IPS-NIHi7 (cell line): ENCODE data around the gene MIDN.

Experiments
- DNase-seq: peaks from one replicate; pipeline ENCODE4 v3.0.0; 2012; ENCODE audit warnings: mixed read lengths; ENCODE audit errors: extremely low spot score

The MIDN gene

GRCh38 chr19:1233115-1233667 is 15.2 kb upstream of the MIDN start:
- DNase-seq = no peak

DNA sequence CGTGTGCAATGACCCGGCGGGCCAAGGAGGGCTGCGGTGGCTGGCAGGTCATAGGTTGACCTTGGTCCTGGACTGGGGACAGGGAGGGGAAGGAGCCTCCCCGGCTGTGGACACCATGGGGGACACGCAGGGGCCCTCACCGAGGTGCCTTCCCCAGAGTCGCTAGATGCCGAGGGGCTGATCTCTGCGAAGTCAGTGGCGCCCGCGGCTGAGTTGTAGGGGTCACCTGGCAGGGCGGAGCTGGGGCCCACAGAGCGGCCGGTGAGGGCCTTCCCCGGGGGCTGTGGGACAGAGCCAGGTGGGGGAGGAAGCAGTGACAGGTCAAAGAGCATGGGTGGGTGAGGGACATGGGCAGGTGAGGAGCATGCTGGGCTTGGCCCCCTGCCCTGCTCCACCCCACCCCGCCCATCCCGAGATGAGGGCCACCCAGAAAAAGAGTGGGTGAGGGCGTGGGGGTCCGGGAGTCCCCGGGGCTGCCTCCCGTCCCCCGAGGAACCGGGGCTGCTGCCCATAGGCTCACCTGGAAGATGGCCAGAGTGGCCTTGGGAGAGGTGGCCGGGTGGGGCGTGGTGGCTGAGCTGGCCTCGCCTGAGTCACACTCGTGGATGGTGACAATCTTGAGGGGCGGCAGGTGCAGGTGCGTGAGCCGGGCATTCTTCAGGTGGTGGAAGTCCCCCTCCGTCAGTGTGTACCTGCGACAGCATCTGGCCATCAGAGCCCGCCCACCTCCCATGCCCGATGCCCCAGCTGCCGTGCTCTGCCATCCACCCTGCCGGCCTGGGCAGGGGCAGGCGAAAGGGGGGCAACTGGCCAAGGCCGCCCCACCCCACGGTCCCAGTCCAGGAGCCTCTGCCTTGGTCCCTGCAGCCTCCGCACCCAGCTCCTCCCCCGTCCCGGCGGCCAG is 14.1 kb upstream of the MIDN start:
- no peak for DNase-seq

GRCh38 chr19:1234955-1235380 is 13.4 kb upstream of the MIDN start:
- no peak for DNase-seq

DNA sequence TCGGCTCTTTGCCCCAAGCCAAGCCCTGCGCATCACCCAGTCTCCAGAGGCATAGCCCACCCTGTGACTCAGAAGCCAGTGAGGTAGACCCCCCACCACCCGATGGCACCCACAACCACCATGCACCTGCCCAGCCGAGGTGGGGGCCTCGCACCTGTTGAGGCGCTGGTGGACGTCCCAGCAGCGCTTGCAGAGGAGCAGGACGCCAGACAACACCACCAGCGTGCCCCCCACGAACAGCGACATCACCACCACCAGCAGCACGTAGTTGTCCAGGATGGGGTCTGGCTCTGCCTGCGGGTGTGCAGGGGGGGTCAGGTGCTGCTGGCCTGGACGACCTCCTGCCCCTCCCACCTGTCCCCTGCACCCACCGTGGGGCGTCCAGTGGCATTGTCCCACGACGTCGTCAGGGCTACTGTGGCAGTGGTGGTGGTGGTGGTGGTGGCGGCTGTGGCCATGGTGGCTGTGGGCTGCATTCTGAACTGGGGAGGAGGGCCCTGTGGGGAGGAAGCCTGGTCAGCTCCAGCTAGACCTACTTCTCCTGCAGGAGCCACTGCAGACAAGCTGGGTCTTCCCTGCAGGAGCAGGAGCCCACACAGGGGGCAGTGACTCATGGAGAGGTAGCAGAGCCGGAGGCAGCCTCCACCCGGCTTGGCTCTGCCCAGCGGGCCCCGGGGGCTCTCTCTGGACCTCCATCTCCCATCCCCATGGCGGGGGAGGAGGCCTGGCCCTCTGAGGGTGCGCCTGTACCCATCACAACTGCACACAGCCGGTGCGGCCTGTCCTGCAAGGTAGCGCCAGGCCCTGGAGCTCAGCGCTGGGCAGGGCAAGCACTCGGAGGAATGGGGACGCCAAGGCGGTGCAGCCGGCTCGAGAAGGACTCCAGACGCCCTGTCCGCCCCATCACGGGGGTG is 12.5 kb upstream of the MIDN start:
- no peak for DNase-seq

- peak; percentile 47 for DNase-seq
Measured at GRCh38 chr19:1236576-1236975, 11.8 kb upstream of the MIDN start.

DNA sequence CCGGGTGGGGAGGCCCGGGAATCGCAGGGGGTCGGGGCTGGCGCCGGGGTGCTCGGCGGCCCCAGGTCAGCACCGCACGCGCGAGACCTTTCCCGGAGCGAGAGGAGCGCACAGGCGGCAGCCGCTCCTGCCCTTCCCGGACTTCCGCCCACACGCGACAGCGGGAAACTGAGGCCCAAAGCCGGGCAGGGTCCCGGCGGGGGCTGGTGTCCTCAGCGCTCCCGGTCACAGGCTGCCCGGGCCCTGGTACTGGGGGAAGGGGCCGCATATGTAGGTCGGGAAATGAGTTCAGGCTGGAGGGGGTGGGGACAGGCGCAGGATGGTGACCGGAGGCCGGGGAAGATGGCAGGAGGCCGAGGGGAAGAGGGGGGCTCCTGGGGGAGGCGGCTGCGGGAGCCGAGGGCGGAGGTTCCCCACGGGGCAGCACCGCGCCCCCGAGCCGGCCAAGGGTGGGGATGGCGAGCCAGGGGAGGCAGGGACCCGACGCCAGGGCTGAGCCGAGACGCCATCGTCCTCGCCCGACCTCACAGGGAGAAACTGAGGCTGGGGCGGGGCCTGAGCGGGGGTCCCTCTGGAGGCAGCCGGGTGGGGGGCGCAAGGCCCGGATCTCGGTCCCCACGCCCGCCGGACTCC is 11.2 kb upstream of the MIDN start:
- no peak for DNase-seq

GRCh38 chr19:1237754-1238368 is 10.5 kb upstream of the MIDN start, which contains the start of gene CBARP:
TSS of gene CBARP (minus strand) at chr19:1238005. CDS start at chr19:1236100, 1,905 bp downstream.
- peak; percentile 71 for DNase-seq

GRCh38 chr19:1238369-1239303 is 9.7 kb upstream of the MIDN start:
- DNase-seq = no peak

GRCh38 chr19:1239420-1239795 is 9.0 kb upstream of the MIDN start:
- no peak for DNase-seq

DNA sequence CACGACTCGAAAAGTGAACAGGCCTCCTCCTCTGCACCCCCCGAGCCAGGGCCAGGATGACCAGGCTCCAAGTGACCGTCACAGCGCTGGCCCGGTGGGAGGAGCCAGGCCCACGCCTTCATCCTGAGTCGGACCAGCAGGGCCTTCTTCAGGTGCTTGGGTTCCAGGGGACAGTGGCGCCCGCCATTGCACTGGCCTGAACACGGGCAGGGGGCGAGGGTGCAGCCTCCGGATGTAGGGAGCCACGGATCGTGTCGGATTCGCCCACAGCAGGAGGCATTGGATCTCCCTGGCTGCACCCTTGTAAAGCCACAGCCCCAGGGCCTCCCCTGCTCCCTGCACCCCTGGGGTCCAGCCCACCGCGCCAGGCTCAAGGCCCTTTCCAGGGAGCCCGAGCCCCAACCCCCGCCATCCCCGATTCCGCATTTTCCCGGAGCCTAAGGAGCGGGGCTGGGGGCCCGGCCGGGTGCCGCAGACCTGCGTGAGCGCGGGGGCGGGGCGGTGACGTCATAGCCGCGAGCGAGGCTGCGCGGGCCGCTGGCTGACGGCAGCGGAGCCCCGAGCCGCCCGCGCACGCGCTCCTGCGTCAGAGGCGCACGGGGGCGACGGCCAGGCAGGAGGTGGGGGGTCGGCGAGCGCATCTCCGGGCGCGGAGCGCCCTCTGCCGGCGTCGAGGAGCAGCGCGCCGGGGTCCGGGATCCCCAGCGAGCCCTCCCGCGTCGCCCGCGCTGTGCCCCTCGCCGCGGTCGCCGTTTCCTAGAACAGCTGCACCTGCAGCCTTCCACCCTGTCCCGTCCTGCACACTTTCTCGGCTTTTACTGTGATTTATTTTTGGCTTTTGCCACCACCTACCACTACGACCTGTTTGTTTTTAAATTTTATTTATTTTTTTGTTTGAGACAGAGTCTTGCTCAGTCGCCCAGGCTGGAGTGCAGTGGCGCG is 8.3 kb upstream of the MIDN start:
- DNase-seq = peak; percentile 96

GRCh38 chr19:1240925-1241324 is 7.5 kb upstream of the MIDN start:
- no peak for DNase-seq

DNA sequence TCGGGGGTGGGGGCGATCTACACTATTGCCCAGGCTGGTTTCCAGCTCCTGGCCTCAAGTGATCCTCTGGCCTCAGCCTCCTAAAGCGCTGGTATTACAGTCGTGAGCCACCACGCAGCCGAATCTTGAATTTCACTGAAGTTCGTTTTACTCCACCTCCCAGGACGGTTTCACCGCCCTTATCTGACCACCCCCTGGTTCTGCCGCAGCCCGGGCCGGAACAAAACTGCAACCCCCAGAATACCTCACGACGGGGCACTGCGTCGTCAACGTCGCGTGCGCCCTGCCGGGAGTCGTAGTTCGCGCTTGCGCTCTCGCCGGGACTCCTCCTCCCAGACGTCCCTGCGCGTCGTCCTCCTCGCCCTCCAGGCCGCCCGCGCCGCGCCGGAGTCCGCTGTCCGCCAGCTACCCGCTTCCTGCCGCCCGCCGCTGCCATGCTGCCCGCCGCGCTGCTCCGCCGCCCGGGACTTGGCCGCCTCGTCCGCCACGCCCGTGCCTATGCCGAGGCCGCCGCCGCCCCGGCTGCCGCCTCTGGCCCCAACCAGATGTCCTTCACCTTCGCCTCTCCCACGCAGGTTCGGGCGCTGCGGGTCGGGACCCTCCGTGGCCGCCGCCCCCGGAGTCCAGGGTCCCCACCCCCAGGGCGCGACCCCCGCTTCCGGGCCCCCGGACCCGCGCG is 6.8 kb upstream of the MIDN start, which contains the start of gene ATP5F1D:
ATP5F1D (plus strand) TSS at position 335 of the 679 bp plus-strand sequence; CDS start at position 435, 100 bp downstream.
- peak; percentile 86 for DNase-seq

DNA sequence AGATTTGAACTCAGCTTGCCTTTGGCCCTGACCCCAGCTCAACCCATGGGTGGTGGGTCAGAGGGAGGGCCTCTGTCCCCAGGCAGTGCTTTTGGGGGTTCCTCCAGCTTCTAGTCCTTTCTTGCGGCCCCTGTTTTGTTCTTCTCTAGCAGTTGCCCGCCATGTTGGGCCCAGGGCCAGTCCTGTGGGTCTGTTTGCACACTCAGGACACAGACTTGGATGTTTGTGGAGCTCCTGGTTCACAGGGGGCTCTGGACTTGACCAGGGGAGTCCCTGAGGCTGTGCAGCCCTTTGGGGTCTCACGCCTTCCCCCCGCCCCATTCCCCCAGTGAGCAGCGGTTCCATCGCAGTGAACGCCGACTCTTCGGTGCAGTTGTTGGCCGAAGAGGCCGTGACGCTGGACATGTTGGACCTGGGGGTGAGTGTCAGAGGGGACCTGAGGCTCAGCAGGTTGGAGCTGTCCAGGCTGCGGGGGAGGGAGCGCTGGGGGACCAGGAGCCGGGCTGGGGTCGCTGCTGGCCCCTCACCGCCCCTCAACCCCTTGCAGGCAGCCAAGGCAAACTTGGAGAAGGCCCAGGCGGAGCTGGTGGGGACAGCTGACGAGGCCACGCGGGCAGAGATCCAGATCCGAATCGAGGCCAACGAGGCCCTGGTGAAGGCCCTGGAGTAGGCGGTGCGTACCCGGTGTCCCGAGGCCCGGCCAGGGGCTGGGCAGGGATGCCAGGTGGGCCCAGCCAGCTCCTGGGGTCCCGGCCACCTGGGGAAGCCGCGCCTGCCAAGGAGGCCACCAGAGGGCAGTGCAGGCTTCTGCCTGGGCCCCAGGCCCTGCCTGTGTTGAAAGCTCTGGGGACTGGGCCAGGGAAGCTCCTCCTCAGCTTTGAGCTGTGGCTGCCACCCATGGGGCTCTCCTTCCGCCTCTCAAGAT is 4.4 kb upstream of the MIDN start:
- peak; percentile 84 for DNase-seq

DNA sequence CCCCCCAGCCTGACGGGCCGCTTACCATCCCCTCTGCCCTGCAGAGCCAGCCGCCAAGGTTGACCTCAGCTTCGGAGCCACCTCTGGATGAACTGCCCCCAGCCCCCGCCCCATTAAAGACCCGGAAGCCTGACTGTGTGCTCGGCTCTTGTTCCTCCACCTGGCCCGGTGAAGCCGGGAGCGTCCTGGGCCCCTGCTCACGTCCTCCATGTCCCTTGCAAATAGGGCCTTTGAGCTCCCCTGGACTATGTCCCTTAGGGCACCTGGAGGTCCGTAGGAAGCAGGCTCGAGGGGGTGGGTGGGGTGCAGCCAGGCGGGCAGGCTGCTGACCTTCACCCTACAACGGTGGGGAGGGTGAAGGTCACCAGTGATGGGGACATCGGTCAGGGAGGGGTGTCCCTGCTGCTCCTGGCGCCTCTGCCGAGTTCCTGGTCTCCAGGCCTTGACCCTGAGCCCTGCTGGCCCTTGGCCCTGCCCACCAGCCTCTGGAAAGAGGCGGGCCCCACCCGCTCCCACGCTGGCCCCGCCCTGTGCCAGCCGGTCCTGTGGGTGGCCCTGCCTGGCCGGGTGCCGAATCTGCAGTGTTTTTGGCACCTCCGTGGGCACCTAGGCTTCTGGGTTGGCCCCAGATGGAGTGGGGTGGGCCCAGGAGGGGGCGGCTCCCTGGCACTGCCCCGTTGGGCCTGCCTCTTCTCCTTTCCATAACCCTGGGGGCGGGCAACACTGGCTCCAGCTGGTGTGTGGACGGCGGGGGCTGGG is 3.5 kb upstream of the MIDN start:
- no peak for DNase-seq

DNA sequence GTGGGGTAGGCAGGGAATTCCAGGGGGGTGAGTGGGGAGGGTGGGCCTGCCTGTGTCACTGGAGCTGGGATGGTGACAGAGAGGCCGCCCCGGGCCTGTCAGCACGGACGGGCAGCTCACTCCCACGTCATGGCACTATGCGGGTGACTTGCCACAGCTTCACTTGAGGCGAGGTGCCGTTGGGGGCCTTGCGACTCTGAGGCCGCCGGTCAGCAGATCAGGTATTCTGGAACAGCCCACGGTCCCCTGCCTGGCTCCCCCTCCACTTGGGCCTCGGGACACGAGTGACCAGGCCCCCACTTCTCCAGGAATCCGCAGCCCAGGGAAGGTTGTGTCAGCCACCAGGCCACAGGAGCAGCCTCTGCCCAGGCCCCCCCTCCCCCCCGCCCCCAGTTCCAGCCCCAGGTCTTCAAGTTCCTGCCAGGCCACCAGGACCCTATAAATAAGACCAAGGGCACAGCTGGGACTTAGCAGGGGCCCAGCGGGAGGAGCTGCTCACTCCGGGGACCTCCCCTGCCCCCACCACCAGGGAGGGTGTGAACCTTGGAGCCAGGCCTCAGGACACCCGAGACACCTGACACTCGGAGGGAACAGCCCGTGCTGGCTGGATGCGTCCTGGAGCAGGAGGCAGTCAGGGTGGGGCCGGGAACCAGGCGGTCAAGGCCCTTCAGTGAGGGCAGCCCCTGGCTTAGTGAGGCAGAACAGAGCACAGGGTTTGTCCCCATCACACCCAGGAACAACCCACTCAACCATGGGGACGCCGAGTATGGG is 2.7 kb upstream of the MIDN start:
- DNase-seq = no peak
